HK-2 (cell line): ENCODE results near the gene ATPAF2.
A peak's percentile ranks its signal among the peaks of the same experiment; 100 is the strongest.

ENCODE experiments used
- DNase-seq: peaks from one replicate; pipeline ENCODE4 v3.0.0-alpha.2; 2018; ENCODE audit not compliant: unreplicated experiment

Gene ATPAF2

GRCh38 chr17:18039535-18040260 lies 730 bp upstream of the ATPAF2 start:
- DNase-seq, result peak; percentile 51

GRCh38 chr17:18038149-18038850 lies 668 bp downstream of the ATPAF2 start:
- peak; percentile 20 for DNase-seq

GRCh38 chr17:18037486-18037885 lies 1.5 kb downstream of the ATPAF2 start:
- no peak for DNase-seq

- no peak for DNase-seq
Observed at GRCh38 chr17:18035704-18036103, 3.3 kb downstream of the ATPAF2 start.

- peak; percentile 30 for DNase-seq
Observed at GRCh38 chr17:18033442-18034099, 5.4 kb downstream of the ATPAF2 start.

- peak; percentile 52 for DNase-seq
Observed at GRCh38 chr17:18031955-18032354, 7.0 kb downstream of the ATPAF2 start.

- no peak for DNase-seq
Observed at GRCh38 chr17:18028952-18029540, 9.9 kb downstream of the ATPAF2 start.

- DNase-seq, result no peak
Observed at GRCh38 chr17:18028114-18028951, 10.6 kb downstream of the ATPAF2 start.

GRCh38 chr17:18027280-18027679 lies 11.7 kb downstream of the ATPAF2 start:
- no peak for DNase-seq

GRCh38 chr17:18025945-18026776 lies 12.8 kb downstream of the ATPAF2 start:
- no peak for DNase-seq

GRCh38 chr17:18025241-18025944 lies 13.6 kb downstream of the ATPAF2 start:
- DNase-seq, result no peak

- DNase-seq, result no peak
Observed at GRCh38 chr17:18021372-18021771, 17.6 kb downstream of the ATPAF2 start.

GRCh38 chr17:18020971-18021370 lies 18.0 kb downstream of the ATPAF2 start:
- no peak for DNase-seq

- DNase-seq, result no peak
Observed at GRCh38 chr17:18019838-18020154, 19.2 kb downstream of the ATPAF2 start.

GRCh38 chr17:18018411-18018921 lies 20.5 kb downstream of the ATPAF2 start:
- DNase-seq, result no peak

GRCh38 chr17:18017958-18018357 lies 21.0 kb downstream of the ATPAF2 start:
- no peak for DNase-seq

- DNase-seq, result no peak
Observed at GRCh38 chr17:18016426-18016825, 22.5 kb downstream of the ATPAF2 start.

GRCh38 chr17:18015593-18015992 lies 23.4 kb downstream of the ATPAF2 start:
- no peak for DNase-seq

- DNase-seq, result no peak
Observed at GRCh38 chr17:18014006-18014405, 25.0 kb downstream of the ATPAF2 start.

- DNase-seq, result no peak
Observed at GRCh38 chr17:18011286-18011685, 27.7 kb downstream of the ATPAF2 start.
